ENCODE data around the gene PXDC1. TPM values are rescaled to one million over a fixed set of nuclear protein-coding genes. Genes with fewer than 3 reads are reported as not detected.
"Not testable (repeated sequence)": the region's sequence is repeated elsewhere in the genome, so short reads cannot be mapped to it uniquely, and the experiment has no call there.

PXDC1 gene
- total and polyA plus RNA-seq, 2 experiments from 2014 or later: 1.2 to 1.8 TPM

DNA sequence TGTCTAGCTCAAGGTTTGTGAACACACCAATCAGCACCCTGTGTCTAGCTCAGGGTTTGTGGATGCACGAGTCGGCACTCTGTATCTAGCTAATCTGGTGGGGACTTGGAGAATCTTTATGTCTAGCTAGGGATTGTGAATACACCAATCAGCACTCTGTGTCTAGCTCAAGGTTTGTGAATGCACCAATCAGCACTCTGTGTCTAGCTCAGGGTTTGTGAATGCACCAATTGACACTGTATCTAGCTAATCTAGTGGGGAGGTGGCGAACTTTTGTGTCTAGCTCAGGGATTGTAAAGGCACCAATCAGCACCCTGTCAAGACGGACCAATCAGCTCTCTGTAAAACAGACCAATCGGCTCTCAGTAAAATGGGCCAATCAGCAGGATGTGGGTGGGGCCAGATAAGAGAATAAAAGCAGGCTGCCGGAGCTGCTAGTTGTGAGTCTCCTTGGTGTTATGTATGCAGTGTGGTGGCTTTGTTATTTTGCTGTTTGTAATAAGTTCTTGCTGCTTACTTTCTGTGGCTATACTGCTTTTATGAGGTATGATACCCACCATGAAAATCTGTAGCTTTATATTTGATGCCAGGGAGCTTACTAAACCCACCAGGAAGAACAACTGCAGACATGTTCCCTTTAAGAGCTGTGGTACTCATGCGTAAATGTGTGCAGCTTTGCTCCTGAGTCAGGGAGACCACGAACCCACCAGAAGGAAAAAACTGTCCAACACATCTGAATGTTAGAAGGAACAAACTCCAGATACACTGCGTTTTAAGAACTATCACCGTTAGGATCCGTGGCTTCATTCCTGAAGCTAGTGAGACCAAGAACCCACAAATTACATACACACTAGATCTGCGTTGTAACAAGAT lies 20.9 kb upstream of the PXDC1 start:
- not testable (repeated sequence) for H3K9me3 Mint-ChIP-seq; DNase-seq (ENCODE audit: low spot score); H3K79me2 ChIP-seq (replicated peaks; ENCODE audit: insufficient read depth); H3F3A ChIP-seq (replicated peaks; ENCODE audit: low read depth); H2AFZ ChIP-seq; H3K4me2 ChIP-seq; H3K4me3 Mint-ChIP-seq; H3K36me3 Mint-ChIP-seq (ENCODE audit: low read depth); H3K27me3 ChIP-seq (ENCODE audit: insufficient read depth); ATAC-seq; H3K4me3 ChIP-seq; H3K27ac Mint-ChIP-seq; H3K27ac ChIP-seq (ENCODE audit: low read depth); H3K36me3 ChIP-seq (ENCODE audit: insufficient read depth); H4K20me1 ChIP-seq (replicated peaks; ENCODE audit: insufficient read depth)
- Mint-ChIP-seq H3K27me3 (ENCODE audit: insufficient read depth, low read depth, poor library complexity) (peaks cover 12% of the 10 kb centered on the region), H3K4me1 (peaks cover 18% of the 10 kb centered on the region)
- Histone ChIP-seq H3K4me1 (ENCODE audit: insufficient read depth) (peaks cover 15% of the 10 kb centered on the region), H3K9me2 (ENCODE audit: insufficient read depth) (peaks cover 13% of the 10 kb centered on the region; the same call in 1 of the 2 replicates)

GRCh38 chr6:3771407-3772011 lies 20.0 kb upstream of the PXDC1 start:
- peak overlapping the region; percentile 36 for H3K4me3 ChIP-seq
- no peak overlapping the region for H3K4me3 Mint-ChIP-seq
- H3K27ac Mint-ChIP-seq: no peak overlapping the region
- H3K27me3 ChIP-seq (ENCODE audit: insufficient read depth): 0 out of 2 replicates have a peak, but pooled peaks cover 8% of the 10 kb centered on the region
- DNase-seq (ENCODE audit: low spot score) (peak; percentile 53), ATAC-seq (peak; percentile 70)
- no peaks in the 10 kb centered on the region; the same call in 1 of the 2 replicates for H4K20me1 ChIP-seq (replicated peaks; ENCODE audit: insufficient read depth)
- peaks cover 13% of the 10 kb centered on the region for H3K4me1 Mint-ChIP-seq
- H3K79me2 ChIP-seq (replicated peaks; ENCODE audit: insufficient read depth): no peaks in the 10 kb centered on the region
- peaks cover 12% of the 10 kb centered on the region for H3K27me3 Mint-ChIP-seq (ENCODE audit: insufficient read depth, low read depth, poor library complexity)
- peaks cover 15% of the 10 kb centered on the region for H3K4me1 ChIP-seq (ENCODE audit: insufficient read depth)
- H2AFZ ChIP-seq: peak overlapping the region; percentile 94
- no peaks in the 10 kb centered on the region for H3F3A ChIP-seq (replicated peaks; ENCODE audit: low read depth)
- peaks cover 13% of the 10 kb centered on the region; the same call in 1 of the 2 replicates for H3K9me2 ChIP-seq (ENCODE audit: insufficient read depth)
- no peak overlapping the region; the same call in 1 of the 2 replicates for H3K4me2 ChIP-seq
- H3K9me3 Mint-ChIP-seq: peaks cover 4% of the 10 kb centered on the region; the same call in 2 of the 3 replicates
- no peak overlapping the region for H3K27ac ChIP-seq (ENCODE audit: low read depth)
- no peaks in the 10 kb centered on the region for H3K36me3 Mint-ChIP-seq (ENCODE audit: low read depth)
- H3K36me3 ChIP-seq (ENCODE audit: insufficient read depth): no peaks in the 10 kb centered on the region
- TF ChIP-seq JUNB (IDR thresholded peaks at IDR 0.05; ENCODE audit: unreplicated experiment): no peak
- TF ChIP-seq REST (IDR thresholded peaks at IDR 0.05; ENCODE audit: unreplicated experiment): no peak
- TF ChIP-seq POLR2AphosphoS5 (IDR thresholded peaks at IDR 0.05; ENCODE audit: low read depth): no peak
- TF ChIP-seq, protein P1, sequence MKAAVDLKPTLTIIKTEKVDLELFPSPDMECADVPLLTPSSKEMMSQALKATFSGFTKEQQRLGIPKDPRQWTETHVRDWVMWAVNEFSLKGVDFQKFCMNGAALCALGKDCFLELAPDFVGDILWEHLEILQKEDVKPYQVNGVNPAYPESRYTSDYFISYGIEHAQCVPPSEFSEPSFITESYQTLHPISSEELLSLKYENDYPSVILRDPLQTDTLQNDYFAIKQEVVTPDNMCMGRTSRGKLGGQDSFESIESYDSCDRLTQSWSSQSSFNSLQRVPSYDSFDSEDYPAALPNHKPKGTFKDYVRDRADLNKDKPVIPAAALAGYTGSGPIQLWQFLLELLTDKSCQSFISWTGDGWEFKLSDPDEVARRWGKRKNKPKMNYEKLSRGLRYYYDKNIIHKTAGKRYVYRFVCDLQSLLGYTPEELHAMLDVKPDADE (IDR thresholded peaks at IDR 0.05): no peak
- TF ChIP-seq NANOG (IDR thresholded peaks at IDR 0.05; ENCODE audit: borderline replicate concordance): no peak
- TF ChIP-seq ZNF331 (CRISPR knock-in tag; IDR thresholded peaks at IDR 0.05; ENCODE audit: low read depth): no peak
- TF ChIP-seq ZNF114 (CRISPR knock-in tag; IDR thresholded peaks at IDR 0.05): no peak
- no peak for TF ChIP-seq STAT1 (IDR thresholded peaks at IDR 0.05; ENCODE audit: unreplicated experiment)
- no peak for TF ChIP-seq CTCF (conservative IDR thresholded peaks at IDR 0.05; ENCODE audit: low read depth in 2 of 2)
- no peak for TF ChIP-seq CREB1 (CRISPR knock-in tag; IDR thresholded peaks at IDR 0.05; ENCODE audit: low read depth)
